WERI-Rb-1 (cell line): ENCODE data around the gene ATAD1.

Experiments used
- DNase-seq: peaks from one replicate; pipeline ENCODE4 v3.0.0-alpha.2; 2020
- H3K27ac ChIP-seq: fragments of 250-450 bp; sonication (Bioruptor Pico); 2 replicates; pipeline ENCODE4 v1.5.1; 2020; ENCODE audit warnings: mild to moderate bottlenecking, moderate library complexity
- H3K27me3 ChIP-seq: fragments of 250-450 bp; sonication (Bioruptor Pico); 2 replicates; pipeline ENCODE4 v1.5.1; 2021; ENCODE audit warnings: mild to moderate bottlenecking, low read depth, moderate library complexity; ENCODE audit not compliant: insufficient read depth, severe bottlenecking
- H3K36me3 ChIP-seq: fragments of 250-450 bp; sonication (Bioruptor Pico); 2 replicates; pipeline ENCODE4 v1.5.1; 2020; ENCODE audit warnings: mild to moderate bottlenecking, moderate library complexity
- H3K4me3 ChIP-seq: 2 replicates; pipeline ENCODE4 v1.5.1; 2011; ENCODE audit warnings: low read depth, mild to moderate bottlenecking, control low read depth, low read length
- H3K9me3 ChIP-seq: fragments of 250-450 bp; sonication (Bioruptor Pico); 2 replicates; pipeline ENCODE4 v1.5.1; 2021; ENCODE audit warnings: mild to moderate bottlenecking, moderate library complexity; ENCODE audit not compliant: severe bottlenecking
- TF ChIP-seq, protein P1 (sequence below): IDR thresholded peaks from 2 replicates; pipeline ENCODE4 v1.5.1; 2011; ENCODE audit warnings: low read depth, mild to moderate bottlenecking, control low read depth, inconsistent platforms, low read length

The ATAD1 gene

DNA sequence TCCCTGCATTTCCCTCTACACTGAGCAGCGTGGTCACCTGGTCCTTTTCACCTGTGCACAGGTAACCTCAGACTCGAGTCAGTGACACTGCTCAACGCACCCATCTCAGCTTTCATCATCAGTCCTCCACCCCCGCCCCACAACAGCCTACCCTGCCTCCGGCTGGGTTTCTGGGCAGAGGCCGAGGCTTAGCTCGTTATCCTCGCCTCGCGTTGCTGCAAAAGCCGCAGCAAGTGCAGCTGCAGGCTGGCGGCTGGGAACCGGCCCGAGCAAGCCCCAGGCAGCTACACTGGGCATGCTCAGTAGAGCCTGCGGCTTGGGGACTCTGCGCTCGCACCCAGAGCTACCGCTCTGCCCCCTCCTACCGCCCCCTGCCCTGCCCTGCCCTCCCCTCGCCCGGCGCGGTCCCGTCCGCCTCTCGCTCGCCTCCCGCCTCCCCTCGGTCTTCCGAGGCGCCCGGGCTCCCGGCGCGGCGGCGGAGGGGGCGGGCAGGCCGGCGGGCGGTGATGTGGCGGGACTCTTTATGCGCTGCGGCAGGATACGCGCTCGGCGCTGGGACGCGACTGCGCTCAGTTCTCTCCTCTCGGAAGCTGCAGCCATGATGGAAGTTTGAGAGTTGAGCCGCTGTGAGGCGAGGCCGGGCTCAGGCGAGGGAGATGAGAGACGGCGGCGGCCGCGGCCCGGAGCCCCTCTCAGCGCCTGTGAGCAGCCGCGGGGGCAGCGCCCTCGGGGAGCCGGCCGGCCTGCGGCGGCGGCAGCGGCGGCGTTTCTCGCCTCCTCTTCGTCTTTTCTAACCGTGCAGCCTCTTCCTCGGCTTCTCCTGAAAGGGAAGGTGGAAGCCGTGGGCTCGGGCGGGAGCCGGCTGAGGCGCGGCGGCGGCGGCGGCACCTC is 45.3 kb upstream of the ATAD1 start, which contains the start of the genes KLLN and PTEN:
Gene KLLN, minus strand, starts transcription at position 481 of the 891 bp plus-strand sequence. CDS start 1,046 bp downstream, outside the sequence.
Gene PTEN, plus strand, starts transcription at position 573 of the 891 bp plus-strand sequence. CDS start 845 bp downstream, outside the sequence.
- no peaks in the 10 kb centered on the region for H3K36me3 ChIP-seq
- TF ChIP-seq, protein P1, sequence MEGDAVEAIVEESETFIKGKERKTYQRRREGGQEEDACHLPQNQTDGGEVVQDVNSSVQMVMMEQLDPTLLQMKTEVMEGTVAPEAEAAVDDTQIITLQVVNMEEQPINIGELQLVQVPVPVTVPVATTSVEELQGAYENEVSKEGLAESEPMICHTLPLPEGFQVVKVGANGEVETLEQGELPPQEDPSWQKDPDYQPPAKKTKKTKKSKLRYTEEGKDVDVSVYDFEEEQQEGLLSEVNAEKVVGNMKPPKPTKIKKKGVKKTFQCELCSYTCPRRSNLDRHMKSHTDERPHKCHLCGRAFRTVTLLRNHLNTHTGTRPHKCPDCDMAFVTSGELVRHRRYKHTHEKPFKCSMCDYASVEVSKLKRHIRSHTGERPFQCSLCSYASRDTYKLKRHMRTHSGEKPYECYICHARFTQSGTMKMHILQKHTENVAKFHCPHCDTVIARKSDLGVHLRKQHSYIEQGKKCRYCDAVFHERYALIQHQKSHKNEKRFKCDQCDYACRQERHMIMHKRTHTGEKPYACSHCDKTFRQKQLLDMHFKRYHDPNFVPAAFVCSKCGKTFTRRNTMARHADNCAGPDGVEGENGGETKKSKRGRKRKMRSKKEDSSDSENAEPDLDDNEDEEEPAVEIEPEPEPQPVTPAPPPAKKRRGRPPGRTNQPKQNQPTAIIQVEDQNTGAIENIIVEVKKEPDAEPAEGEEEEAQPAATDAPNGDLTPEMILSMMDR, result no peak
- peak within 1 kb of the TSS; percentile 68 for H3K4me3 ChIP-seq
- peak within 1 kb of the TSS; percentile 88 for H3K27ac ChIP-seq
- no peaks in the 10 kb centered on the region for H3K27me3 ChIP-seq
- H3K9me3 ChIP-seq, result no peaks in the 10 kb centered on the region
- peak; percentile 93 for DNase-seq

DNA sequence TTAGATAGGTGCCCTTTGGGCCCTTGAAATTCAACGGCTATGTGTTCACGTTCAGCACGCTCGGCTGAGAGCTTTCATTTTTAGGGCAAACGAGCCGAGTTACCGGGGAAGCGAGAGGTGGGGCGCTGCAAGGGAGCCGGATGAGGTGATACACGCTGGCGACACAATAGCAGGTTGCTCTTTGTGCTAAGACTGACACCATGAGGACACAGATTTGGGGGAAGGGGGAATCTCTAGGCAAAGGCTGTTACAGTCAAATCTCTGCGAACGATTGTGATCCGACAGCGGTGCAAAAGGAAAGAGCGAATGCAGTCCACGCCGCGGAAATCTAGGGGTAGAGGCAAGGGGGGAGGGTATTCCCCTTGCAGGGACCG is 44.6 kb upstream of the ATAD1 start:
- Histone ChIP-seq H3K27ac (peak overlapping the region; percentile 88), H3K4me3 (peak overlapping the region; percentile 68), H3K36me3 (no peaks in the 10 kb centered on the region), H3K27me3 (no peaks in the 10 kb centered on the region), H3K9me3 (no peaks in the 10 kb centered on the region)
- peak; percentile 50 for DNase-seq
- TF ChIP-seq, protein P1, result no peak

DNA sequence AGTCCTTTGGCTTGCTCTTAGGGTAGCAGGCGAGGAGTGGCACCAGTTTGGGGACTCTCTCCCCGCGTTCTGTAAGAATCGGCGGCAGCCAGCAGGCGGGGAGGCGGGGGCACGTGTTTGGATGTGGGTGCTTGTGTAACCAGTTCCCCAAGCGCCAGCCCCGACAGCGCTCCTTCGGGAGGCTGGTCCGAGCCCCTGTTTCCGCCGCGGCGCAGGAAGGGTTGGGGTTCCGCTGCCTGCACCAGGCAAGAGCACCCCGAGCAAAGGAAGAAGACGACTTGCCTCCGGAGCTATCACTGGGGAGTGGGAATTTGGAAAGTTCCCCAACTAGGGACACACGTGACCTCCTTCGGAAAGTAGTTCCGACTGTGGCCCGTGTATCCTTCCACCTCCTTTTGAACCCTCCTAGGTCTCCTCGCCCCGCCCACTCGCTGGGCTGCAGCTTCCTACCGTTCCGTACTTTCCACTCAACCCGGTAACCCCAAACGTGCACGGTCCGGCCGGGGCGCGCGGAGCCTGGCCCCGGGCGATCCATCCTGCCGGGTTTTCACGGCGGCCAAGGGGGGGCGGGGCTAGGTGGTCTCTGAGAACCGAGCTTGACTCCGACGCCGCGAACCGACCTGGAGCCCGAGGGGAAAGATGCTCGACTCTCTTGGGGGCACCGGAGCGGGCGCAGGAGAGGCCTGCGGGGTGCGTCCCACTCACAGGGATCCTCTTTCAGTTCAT is 44.1 kb upstream of the ATAD1 start:
- peak; percentile 88 for DNase-seq
- H3K27me3 ChIP-seq, result no peaks in the 10 kb centered on the region
- no peaks in the 10 kb centered on the region for H3K36me3 ChIP-seq
- peak overlapping the region; percentile 88 for H3K27ac ChIP-seq
- no peaks in the 10 kb centered on the region for H3K9me3 ChIP-seq
- peak overlapping the region; percentile 68 for H3K4me3 ChIP-seq
- TF ChIP-seq, protein P1, result no peak

DNA sequence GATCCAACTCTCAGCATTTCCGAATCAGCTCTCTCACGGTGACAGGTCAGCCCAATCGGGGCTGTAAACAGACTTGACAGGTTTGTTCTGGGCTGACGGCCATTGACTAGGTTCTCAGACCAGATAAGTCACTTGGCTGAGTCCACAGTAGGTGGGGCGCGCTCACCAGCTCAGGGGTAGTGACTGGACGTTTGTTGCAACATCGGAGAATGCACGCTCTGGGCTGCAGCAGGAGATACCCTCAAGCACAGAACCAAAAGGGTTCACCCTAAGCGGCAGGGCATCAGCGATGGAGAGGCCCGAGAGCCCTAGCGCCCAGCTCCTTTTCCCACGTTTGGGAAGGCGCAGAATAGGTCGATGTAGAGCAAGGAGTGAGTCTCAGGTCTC is 43.5 kb upstream of the ATAD1 start:
- TF ChIP-seq, protein P1, result no peak
- no peak overlapping the region for H3K27ac ChIP-seq
- H3K4me3 ChIP-seq, result no peak overlapping the region
- no peak for DNase-seq
- H3K9me3 ChIP-seq, result no peaks in the 10 kb centered on the region
- no peaks in the 10 kb centered on the region for H3K27me3 ChIP-seq
- H3K36me3 ChIP-seq, result no peaks in the 10 kb centered on the region

DNA sequence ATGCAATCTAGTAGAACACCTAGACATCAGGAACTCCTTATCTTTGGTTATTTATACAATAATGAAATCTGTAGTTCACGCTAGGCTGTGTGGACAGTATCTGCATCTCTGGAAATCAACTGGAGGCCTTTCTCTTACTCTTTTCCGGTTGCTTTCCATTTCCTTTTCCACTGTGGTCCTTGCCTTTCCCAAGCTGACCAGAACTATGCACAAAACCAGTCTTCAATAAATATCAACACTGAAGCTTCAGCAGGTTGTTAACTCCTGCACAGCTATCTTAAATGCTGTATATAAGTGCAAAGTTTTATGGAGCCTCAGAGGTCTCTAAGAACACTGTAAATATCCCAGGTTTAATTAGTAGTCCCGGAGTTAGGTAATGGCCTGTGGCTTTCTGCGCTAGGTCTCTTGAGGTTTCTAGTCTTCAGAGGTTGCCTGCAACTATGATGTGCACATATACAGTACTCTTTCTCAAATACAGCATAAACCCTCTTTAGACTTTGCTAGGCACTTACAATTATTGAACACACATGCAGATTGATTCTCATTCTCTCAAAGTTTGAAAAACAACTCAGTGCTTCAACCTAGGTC is 42.9 kb upstream of the ATAD1 start:
- TF ChIP-seq, protein P1, result no peak
- Histone ChIP-seq H3K4me3 (no peak overlapping the region), H3K27ac (no peak overlapping the region)

More for the DNA sequence above, 42.9 kb upstream of the ATAD1 start:
- no peaks in the 10 kb centered on the region for H3K9me3 ChIP-seq
- H3K27me3 ChIP-seq, result no peaks in the 10 kb centered on the region
- H3K36me3 ChIP-seq, result no peaks in the 10 kb centered on the region
- no peak for DNase-seq
